Measurements from ENCODE around the gene OR5B2. TPM values are rescaled to one million over a fixed set of nuclear protein-coding genes. Genes with fewer than 3 reads are reported as not detected.
"Not testable (repeated sequence)": the region's sequence is repeated elsewhere in the genome, so short reads cannot be mapped to it uniquely, and the experiment has no call there.

OR5B2 gene
- total RNA-seq, 1 donor, result not detected

GRCh38 chr11:58406774-58407173, 21.1 kb downstream of the OR5B2 start, which contains the start of gene OR5B3:
Gene OR5B3 (minus strand): TSS chr11:58406874. CDS start chr11:58403409, 3,465 bp downstream.
- Histone ChIP-seq H4K20me1 (ENCODE audit: insufficient read depth, low read length) (no peaks in the 10 kb centered on the region), H3K27me3 (ENCODE audit: insufficient read depth, low read length) (no peaks in the 10 kb centered on the region), H3K4me1 (ENCODE audit: insufficient read depth, low read length) (no peaks in the 10 kb centered on the region), H3K79me2 (ENCODE audit: insufficient read depth, low read length) (no peaks in the 10 kb centered on the region), H3K4me2 (ENCODE audit: insufficient read depth, low read length) (no peak within 1 kb of the TSS), H3K9me3 (ENCODE audit: low read depth, low read length) (no peaks in the 10 kb centered on the region), H2AFZ (ENCODE audit: low read length) (no peak within 1 kb of the TSS), H3K27ac (ENCODE audit: low read depth, low read length) (no peak within 1 kb of the TSS), H3K36me3 (ENCODE audit: insufficient read depth, low read length) (no peaks in the 10 kb centered on the region), H3K4me3 (ENCODE audit: insufficient read depth, low read length) (no peak within 1 kb of the TSS)
- DNase-seq (ENCODE audit: insufficient read length, low spot score, missing footprints), result no peak
- no peak for TF ChIP-seq CTCF (IDR thresholded peaks at IDR 0.05; ENCODE audit: extremely low read depth, low read depth, low read length)

GRCh38 chr11:58399622-58400021, 28.3 kb downstream of the OR5B2 start:
- not testable (repeated sequence) for H3K79me2 ChIP-seq (ENCODE audit: insufficient read depth, low read length); H4K20me1 ChIP-seq (ENCODE audit: insufficient read depth, low read length); H3K4me1 ChIP-seq (ENCODE audit: insufficient read depth, low read length); H3K4me2 ChIP-seq (ENCODE audit: insufficient read depth, low read length); H3K36me3 ChIP-seq (ENCODE audit: insufficient read depth, low read length); H3K27me3 ChIP-seq (ENCODE audit: insufficient read depth, low read length); H3K9me3 ChIP-seq (ENCODE audit: low read depth, low read length); H3K27ac ChIP-seq (ENCODE audit: low read depth, low read length); DNase-seq (ENCODE audit: insufficient read length, low spot score, missing footprints); H3K4me3 ChIP-seq (ENCODE audit: insufficient read depth, low read length); H2AFZ ChIP-seq (ENCODE audit: low read length)

GRCh38 chr11:58395581-58395980, 32.3 kb downstream of the OR5B2 start:
- Histone ChIP-seq H4K20me1 (ENCODE audit: insufficient read depth, low read length) (no peaks in the 10 kb centered on the region), H3K9me3 (ENCODE audit: low read depth, low read length) (no peaks in the 10 kb centered on the region), H3K27ac (ENCODE audit: low read depth, low read length) (no peak overlapping the region), H3K79me2 (ENCODE audit: insufficient read depth, low read length) (no peaks in the 10 kb centered on the region), H3K36me3 (ENCODE audit: insufficient read depth, low read length) (no peaks in the 10 kb centered on the region), H3K4me2 (ENCODE audit: insufficient read depth, low read length) (no peak overlapping the region), H3K4me3 (ENCODE audit: insufficient read depth, low read length) (peak overlapping the region; percentile 16), H2AFZ (ENCODE audit: low read length) (peak overlapping the region; percentile 59), H3K27me3 (ENCODE audit: insufficient read depth, low read length) (no peaks in the 10 kb centered on the region), H3K4me1 (ENCODE audit: insufficient read depth, low read length) (peaks cover 35% of the 10 kb centered on the region)
- no peak for TF ChIP-seq CTCF (IDR thresholded peaks at IDR 0.05; ENCODE audit: extremely low read depth, low read depth, low read length)
- DNase-seq (ENCODE audit: insufficient read length, low spot score, missing footprints), result peak; percentile 29

GRCh38 chr11:58394195-58394594, 33.7 kb downstream of the OR5B2 start:
- Histone ChIP-seq H3K79me2 (ENCODE audit: insufficient read depth, low read length) (no peaks in the 10 kb centered on the region), H2AFZ (ENCODE audit: low read length) (no peak overlapping the region), H3K36me3 (ENCODE audit: insufficient read depth, low read length) (no peaks in the 10 kb centered on the region), H3K4me2 (ENCODE audit: insufficient read depth, low read length) (peak overlapping the region; percentile 32), H4K20me1 (ENCODE audit: insufficient read depth, low read length) (no peaks in the 10 kb centered on the region), H3K4me1 (ENCODE audit: insufficient read depth, low read length) (peaks cover 35% of the 10 kb centered on the region), H3K4me3 (ENCODE audit: insufficient read depth, low read length) (no peak overlapping the region), H3K9me3 (ENCODE audit: low read depth, low read length) (no peaks in the 10 kb centered on the region), H3K27ac (ENCODE audit: low read depth, low read length) (peak overlapping the region; percentile 33), H3K27me3 (ENCODE audit: insufficient read depth, low read length) (no peaks in the 10 kb centered on the region)
- no peak for TF ChIP-seq CTCF (IDR thresholded peaks at IDR 0.05; ENCODE audit: extremely low read depth, low read depth, low read length)
- DNase-seq (ENCODE audit: insufficient read length, low spot score, missing footprints), result peak; percentile 81
